ENCODE measurements around the gene DNAH11.
"Not testable (repeated sequence)": the region's sequence is repeated elsewhere in the genome, so short reads cannot be mapped to it uniquely, and the experiment has no call there.

The DNAH11 gene

DNA sequence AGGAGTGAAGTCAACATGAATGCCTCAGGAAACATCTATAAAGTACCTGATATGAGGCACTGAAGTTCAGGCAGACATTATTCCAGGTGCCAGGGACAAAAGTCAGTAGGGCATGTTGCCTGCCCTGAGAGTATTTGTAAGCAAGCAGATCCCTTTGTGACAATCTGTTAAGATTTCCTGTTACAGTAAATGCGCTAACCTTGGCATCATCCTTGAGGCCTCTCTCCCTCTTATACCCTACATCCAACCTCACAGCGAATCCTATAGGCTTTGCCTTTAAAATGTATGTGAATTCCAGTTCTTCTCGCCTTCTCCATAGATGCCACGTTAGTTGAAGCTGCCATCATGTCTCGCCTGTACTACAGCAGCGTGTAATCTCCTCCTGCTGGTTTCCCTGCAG, 165.3 kb downstream of the DNAH11 start:
- DNase-seq (ENCODE audit: low spot score): no peak

DNA sequence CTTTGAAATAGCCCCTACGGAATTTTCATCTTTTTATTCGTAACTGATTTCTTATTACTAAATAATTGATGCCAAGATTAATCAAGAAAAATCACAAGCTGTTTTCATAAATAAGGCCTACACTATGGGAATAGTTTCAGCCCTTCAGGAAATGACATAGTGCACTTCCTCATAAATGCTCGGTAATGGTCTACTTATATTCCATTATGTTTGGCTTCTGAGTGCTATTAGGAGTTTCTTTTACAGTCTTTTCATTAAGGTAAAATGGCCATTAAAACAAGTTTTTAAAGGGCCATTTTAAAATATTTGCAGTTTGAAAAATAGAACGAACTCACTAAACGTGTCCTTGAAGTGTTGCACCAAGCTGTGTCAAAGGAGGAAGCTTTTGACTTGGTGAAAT, 174.5 kb downstream of the DNAH11 start:
- no peak for DNase-seq (ENCODE audit: low spot score)

DNA sequence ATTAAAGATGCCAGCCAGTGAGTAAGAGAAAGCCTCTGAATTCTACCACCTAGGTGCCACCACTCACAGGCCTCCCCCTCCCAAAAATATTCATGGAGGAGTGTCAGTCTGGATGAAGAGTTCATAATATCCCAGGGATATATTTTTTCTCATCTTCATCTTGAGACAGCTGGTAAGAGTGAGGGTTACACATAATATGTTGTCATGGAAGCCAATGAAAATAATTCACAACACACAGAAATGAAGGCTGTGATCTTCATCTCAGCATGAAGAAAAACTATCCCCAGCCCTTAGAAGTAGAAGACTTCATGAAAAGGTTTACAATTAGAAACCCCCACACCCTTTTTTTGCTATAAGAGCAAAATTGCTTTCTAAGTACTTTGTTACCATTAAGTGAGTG, 175.6 kb downstream of the DNAH11 start:
- no peak for DNase-seq (ENCODE audit: low spot score)

- DNase-seq (ENCODE audit: low spot score): no peak
Measured at GRCh38 chr7:21719846-21720245, 177.0 kb downstream of the DNAH11 start.

DNA sequence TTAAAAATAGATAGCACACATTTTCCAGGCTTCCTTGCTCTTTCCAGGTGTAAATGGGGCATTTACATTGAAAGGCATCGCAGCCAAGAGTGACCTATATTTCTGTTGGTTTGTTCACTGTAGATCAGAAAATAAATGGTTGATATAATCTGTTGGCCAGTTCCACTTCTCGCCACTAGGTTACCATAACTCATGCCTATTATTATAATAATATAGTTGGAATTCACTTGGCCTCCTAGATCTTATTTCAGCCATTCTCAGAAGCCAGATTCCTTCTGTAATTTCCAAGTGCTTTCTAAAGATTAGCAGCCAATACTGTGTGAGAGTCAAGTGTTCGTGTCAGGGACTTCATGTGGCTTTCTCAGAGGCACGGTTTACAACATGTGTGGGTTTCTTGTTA, 179.5 kb downstream of the DNAH11 start:
- DNase-seq (ENCODE audit: low spot score): no peak

DNA sequence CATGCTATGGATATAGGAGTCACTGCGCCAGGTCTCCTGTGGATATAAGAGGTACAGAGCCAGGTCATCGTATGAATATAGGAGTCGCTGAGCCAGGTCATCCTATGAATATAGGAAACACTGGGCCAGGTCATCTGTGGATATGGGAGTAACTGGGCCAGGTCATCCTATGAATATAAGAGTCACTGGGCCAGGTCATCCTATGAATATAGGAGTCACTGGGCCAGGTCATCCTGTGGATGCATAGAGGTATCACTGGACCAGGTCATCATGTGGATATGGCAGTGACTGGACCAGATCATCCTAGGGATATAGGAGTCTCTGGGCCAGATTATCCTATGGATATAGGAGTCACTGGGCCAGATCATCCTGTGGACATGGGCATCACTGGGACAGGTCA, 181.7 kb downstream of the DNAH11 start:
- DNase-seq (ENCODE audit: low spot score): no peak

DNA sequence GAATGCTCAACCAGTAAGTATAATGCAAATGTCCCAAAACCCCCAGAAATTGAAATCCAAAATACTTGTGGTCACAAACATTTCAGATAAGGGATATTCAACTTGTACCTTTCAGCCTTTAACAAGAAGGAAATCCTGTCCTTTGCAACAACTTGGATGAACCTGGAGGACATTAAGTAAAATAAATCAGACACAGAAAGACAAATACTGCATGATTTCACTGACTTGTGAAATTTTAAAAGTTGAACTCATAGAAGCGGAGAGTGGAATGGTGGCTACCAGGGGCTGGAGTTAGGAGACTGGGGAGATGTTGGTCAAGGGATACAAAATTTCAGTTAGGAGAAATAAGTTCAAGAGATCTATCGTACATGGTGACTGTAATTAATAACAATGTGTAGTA, 187.6 kb downstream of the DNAH11 start:
- DNase-seq (ENCODE audit: low spot score): no peak

GRCh38 chr7:21731977-21732376, 189.1 kb downstream of the DNAH11 start:
- no peak for DNase-seq (ENCODE audit: low spot score)

DNA sequence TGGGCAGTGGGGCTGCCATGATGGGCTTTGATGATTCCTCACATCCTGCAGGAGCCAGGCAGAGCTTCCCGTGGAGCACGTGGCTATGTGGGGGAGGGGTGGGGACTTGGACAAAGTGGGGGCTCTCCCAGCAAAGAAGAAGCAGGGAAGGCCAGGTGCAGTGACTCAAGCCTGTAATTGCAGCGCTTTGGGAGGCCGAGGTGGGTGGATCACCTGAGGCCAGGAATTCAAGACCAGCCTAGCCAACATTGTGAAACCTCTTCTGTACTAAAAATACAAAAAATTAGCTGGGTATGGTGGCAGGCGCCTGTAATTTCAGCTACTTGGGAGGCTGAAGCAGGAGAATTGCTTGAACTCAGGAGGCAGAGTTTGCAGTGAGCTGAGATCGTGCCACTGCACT, 190.1 kb downstream of the DNAH11 start:
- DNase-seq (ENCODE audit: low spot score): not testable (repeated sequence)

- no peak for DNase-seq (ENCODE audit: low spot score)
Measured at GRCh38 chr7:21733837-21734236, 191.0 kb downstream of the DNAH11 start.

GRCh38 chr7:21743493-21743892, 200.7 kb downstream of the DNAH11 start:
- DNase-seq (ENCODE audit: low spot score): no peak

- no peak for DNase-seq (ENCODE audit: low spot score)
Measured at GRCh38 chr7:21746949-21747348, 204.1 kb downstream of the DNAH11 start.

GRCh38 chr7:21747806-21748205, 205.0 kb downstream of the DNAH11 start:
- no peak for DNase-seq (ENCODE audit: low spot score)

DNA sequence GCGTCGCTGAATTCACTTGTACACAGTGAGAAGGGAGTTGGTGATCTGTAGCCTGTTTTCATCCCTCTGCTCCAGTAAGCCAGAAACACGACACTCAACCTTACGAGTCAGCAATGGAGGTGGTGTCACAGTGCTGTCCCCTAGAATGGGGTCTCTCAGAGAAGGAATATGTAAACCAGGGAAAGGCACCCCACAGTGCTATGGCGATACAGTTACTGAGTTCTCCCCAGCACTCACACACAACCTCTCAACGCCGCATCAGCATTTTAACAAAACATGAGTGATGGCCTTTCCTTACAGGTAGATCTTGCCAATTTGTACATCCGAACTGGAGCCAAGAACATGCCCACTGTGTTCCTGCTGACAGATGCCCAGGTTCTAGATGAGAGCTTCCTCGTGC, 206.5 kb downstream of the DNAH11 start:
- no peak for DNase-seq (ENCODE audit: low spot score)

- DNase-seq (ENCODE audit: low spot score): no peak
Measured at GRCh38 chr7:21753071-21753470, 210.2 kb downstream of the DNAH11 start.

GRCh38 chr7:21754963-21755362, 212.1 kb downstream of the DNAH11 start:
- DNase-seq (ENCODE audit: low spot score): no peak

- no peak for DNase-seq (ENCODE audit: low spot score)
Measured at GRCh38 chr7:21757537-21758282, 214.9 kb downstream of the DNAH11 start.

DNA sequence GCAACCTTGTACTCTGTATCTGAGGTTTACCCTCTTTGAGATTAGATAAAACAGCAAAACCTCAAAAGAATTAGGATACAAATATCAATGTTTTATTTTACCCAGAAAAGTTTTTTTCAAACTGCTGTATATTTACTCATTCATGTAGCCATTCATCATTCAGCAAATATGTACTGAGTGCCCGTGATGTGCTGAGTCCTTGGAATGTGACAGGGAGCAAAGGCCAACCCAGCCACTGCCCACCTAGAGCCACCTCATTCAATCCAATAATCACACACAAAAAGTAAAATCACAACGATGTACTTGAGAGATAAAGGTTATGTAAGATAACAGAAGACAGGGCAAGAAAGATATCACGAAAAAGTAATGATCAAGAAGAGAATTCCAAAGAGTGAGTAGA, 215.4 kb downstream of the DNAH11 start:
- no peak for DNase-seq (ENCODE audit: low spot score)

DNA sequence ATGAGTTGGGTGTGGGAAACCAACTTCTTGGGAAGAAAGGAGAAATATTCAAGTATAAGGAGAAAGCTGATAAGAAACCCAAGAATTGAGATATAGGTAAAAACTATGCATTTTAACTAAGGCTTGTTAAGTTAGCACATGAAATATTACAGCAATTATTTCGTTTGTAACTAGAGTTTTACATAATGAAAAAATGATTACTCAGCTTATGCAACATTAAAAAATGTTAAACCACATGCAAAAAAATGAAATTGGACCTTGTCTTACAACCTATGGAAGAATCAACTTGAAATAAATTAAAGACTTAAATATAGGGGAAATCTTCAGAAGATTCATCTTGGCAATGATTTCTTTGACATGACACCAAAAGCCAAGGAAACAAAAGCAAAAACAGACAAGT, 219.6 kb downstream of the DNAH11 start:
- DNase-seq (ENCODE audit: low spot score): no peak

DNA sequence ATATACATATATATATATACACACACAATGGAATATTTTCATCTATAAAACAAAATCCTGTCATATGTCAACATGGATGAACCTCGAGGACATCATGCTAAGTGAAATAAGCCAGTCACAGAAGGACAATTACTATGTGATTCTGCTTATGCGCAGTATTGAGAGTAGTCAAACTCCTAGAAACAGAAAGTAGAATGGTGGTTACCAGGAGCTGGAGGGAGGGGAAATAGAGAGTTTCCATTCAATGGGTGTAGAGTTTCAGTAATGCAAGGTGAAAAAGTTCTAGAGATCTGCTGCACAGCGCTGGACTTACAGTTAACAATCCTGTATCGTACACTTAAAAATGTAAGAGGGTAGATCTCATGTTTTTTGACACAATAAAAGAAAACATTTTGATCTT, 221.0 kb downstream of the DNAH11 start:
- no peak for DNase-seq (ENCODE audit: low spot score)

- DNase-seq (ENCODE audit: low spot score): no peak
Measured at GRCh38 chr7:21766218-21766617, 223.4 kb downstream of the DNAH11 start.

DNA sequence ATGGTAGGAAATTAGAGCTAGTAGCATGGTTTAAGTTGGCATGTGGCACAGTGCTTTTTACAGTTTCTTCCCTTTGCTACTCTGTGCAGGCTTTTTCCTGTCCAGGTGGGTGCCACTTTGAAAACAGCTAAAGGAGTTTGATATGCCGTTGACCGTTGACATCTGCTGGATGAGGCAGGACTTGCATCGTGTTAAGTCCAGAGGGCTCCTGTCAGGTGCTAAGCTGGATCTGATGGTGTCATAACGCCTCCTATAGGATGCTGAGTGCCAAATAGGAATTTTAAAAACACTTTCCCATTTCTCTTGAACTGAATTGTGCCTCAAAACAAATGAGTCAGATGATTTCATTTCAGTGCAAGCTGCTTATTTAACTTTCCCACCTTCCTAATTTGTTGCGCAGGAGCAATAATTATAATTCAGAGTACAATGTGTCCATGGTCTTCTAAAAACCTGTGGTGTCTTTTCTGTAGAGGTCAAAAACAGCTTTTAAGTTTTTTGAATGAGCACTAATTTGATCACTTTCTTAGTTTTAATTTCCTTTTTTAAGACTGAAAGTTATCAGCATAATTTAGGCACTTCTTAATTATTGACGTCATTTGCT, 224.6 kb downstream of the DNAH11 start:
- peak; percentile 7 for DNase-seq (ENCODE audit: low spot score)

- DNase-seq (ENCODE audit: low spot score): no peak
Measured at GRCh38 chr7:21768279-21768678, 225.4 kb downstream of the DNAH11 start.

DNA sequence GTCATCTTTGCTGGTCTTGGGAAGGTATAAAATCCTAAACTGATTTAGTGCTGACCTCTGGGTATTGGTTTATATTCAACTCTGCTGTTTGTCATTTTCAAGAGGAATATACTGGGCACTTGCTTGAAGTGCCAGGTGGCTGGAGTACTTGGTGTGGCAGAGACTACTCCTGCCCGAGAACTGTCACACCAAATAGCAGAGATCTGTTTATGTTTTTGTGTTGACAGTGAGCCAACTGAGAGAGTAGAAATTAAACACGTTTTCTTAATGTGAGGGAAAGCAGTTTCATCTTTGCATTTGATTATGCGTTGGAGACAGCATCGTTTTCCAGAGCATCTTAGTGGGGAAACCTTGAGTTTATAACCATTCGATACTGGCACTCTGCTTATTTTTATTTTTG, 228.4 kb downstream of the DNAH11 start:
- no peak for DNase-seq (ENCODE audit: low spot score)

All from AG08396 (cell line).